Left lung (tissue), 10 donors: Measurements from ENCODE around the gene PTGES3. TPM values are rescaled to one million over a fixed set of nuclear protein-coding genes. Genes with fewer than 3 reads are reported as not detected.

Experiments
- ATAC-seq: fragments of 200-7000 bp; cut with Tn5 transposase; one replicate; pipeline ENCODE4 v1.9.1; 2020; ENCODE audit warnings: moderate library complexity
- DNase-seq, 4 donors: peaks; one replicate each; pipeline ENCODE4 v3.0.0-alpha.2; 2013 to 2020
- H3K27ac ChIP-seq, 2 donors: fragments of 200-600 bp; sonication (generic) in 1 of 2; one replicate each; pipeline versions ENCODE4 v1.5.0 to v1.8.0; 2020 to 2021
- H3K27me3 ChIP-seq, 2 donors: fragments of 200-600 bp; sonication (generic) in 1 of 2; one replicate each; pipeline versions ENCODE4 v1.5.0 to v1.8.0; 2020 to 2021
- H3K36me3 ChIP-seq, 2 donors: fragments of 200-600 bp; sonication (generic) in 1 of 2; one replicate each; pipeline versions ENCODE4 v1.5.0 to v1.8.0; 2020 to 2021
- H3K4me1 ChIP-seq, 2 donors: fragments of 200-600 bp; one replicate each; pipeline ENCODE4 v1.8.0; 2021
- H3K4me3 ChIP-seq, 2 donors: fragments of 200-600 bp; sonication (generic) in 1 of 2; one replicate each; pipeline versions ENCODE4 v1.5.0 to v1.8.0; 2020 to 2021; ENCODE audit warnings: mild to moderate bottlenecking in 1 of 2
- H3K9me3 ChIP-seq, 2 donors: fragments of 200-600 bp; sonication (generic) in 1 of 2; one replicate each; pipeline versions ENCODE4 v1.5.0 to v1.8.0; 2020 to 2021
- CTCF ChIP-seq, 2 donors: fragments of 200-600 bp; sonication (generic) in 1 of 2; IDR thresholded peaks; one replicate each; pipeline versions ENCODE4 v1.5.0 to v1.8.0; 2021; ENCODE audit warnings: antibody characterized with exemption in 2 of 2
- intact Hi-C, 2 donors: fragments of 100-400 bp; cut with DNase I; formaldehyde crosslinking; loops; one replicate each; pipeline versions ENCODE4 v1.11.2 to v1.14.2; 2022
- polyA plus RNA-seq, 6 donors: library from polyadenylated mRNA; unstranded; fragments of 120-200 nt; gene quantifications; one replicate each; pipeline ENCODE4 v1.2.1, GENCODE V29; 2013; ENCODE audit not compliant: insufficient read length in 6 of 6
- total RNA-seq, 2 donors: library from RNA; stranded (reverse); fragmentation: NEBNext Ultra II Directional; extraction: Animal tissue kit (Norgen Biotek cat#: 25700); gene quantifications; one replicate each; pipeline ENCODE4 v1.2.1, GENCODE V29; 2021
- donor health status: DM: no; HTN: yes; CAD: no.
- donor health status: DM: no; HTN: no; CAD: no.

Gene PTGES3
- total and polyA plus RNA-seq, 8 donors, result 164 to 303 (median 267) TPM

- ATAC-seq, result no peak
- no peaks in the 10 kb centered on the region for H3K9me3 ChIP-seq
- no peak overlapping the region for H3K27ac ChIP-seq
- no peak overlapping the region for H3K4me3 ChIP-seq
- H3K4me1 ChIP-seq, result peaks cover 12 to 90% of the 10 kb centered on the region in 2 donors
- no peaks in the 10 kb centered on the region for H3K27me3 ChIP-seq
- no peak for TF ChIP-seq CTCF (IDR thresholded peaks at IDR 0.05)
- DNase-seq, result peak in 1 of 4 donors; percentile 10
- H3K36me3 ChIP-seq, result peaks cover 0 to 39% of the 10 kb centered on the region in 2 donors
- intact Hi-C loops, result no loop called here
These were observed 8.1 kb downstream of the PTGES3 start for GRCh38 chr12:56679883-56680575.

GRCh38 chr12:56678852-56679251 lies 9.2 kb downstream of the PTGES3 start:
- no peak for ATAC-seq
- intact Hi-C loops, result no loop called here
- peaks cover 6 to 81% of the 10 kb centered on the region in 2 donors for H3K4me1 ChIP-seq

GRCh38 chr12:56677680-56678079 lies 10.4 kb downstream of the PTGES3 start:
- TF ChIP-seq CTCF (IDR thresholded peaks at IDR 0.05), result no peak
- Histone ChIP-seq H3K27ac (no peak overlapping the region), H3K9me3 (no peaks in the 10 kb centered on the region), H3K4me3 (no peak overlapping the region), H3K36me3 (peaks cover 0 to 48% of the 10 kb centered on the region in 2 donors), H3K4me1 (peaks cover 5 to 74% of the 10 kb centered on the region in 2 donors), H3K27me3 (no peaks in the 10 kb centered on the region)
- no peak for DNase-seq
- intact Hi-C loops, result no loop called here
- no peak for ATAC-seq

More at GRCh38 chr12:56678852-56679251, 9.2 kb downstream of the PTGES3 start:
- Histone ChIP-seq H3K27ac (no peak overlapping the region), H3K9me3 (no peaks in the 10 kb centered on the region), H3K27me3 (no peaks in the 10 kb centered on the region), H3K36me3 (peaks cover 0 to 43% of the 10 kb centered on the region in 2 donors), H3K4me3 (no peak overlapping the region)
- peak in 1 of 4 donors; percentile 10 for DNase-seq
- TF ChIP-seq CTCF (IDR thresholded peaks at IDR 0.05), result no peak

- Histone ChIP-seq H3K4me1 (peaks cover 2 to 71% of the 10 kb centered on the region in 2 donors), H3K27ac (no peak overlapping the region), H3K27me3 (no peaks in the 10 kb centered on the region), H3K9me3 (no peaks in the 10 kb centered on the region), H3K36me3 (peaks cover 0 to 48% of the 10 kb centered on the region in 2 donors), H3K4me3 (no peak overlapping the region)
- ATAC-seq, result no peak
- no peak for TF ChIP-seq CTCF (IDR thresholded peaks at IDR 0.05)
- peak in 1 of 4 donors; percentile 16 for DNase-seq
- intact Hi-C loops, result no loop called here
These were observed 11.1 kb downstream of the PTGES3 start for GRCh38 chr12:56676851-56677580.

- ATAC-seq (no peak), DNase-seq (no peak)
- Histone ChIP-seq H3K36me3 (peaks cover 0 to 74% of the 10 kb centered on the region in 2 donors), H3K4me3 (no peak overlapping the region), H3K27me3 (no peaks in the 10 kb centered on the region), H3K9me3 (no peaks in the 10 kb centered on the region), H3K4me1 (peaks cover 0 to 25% of the 10 kb centered on the region in 2 donors), H3K27ac (no peak overlapping the region)
- no peak for TF ChIP-seq CTCF (IDR thresholded peaks at IDR 0.05)
- intact Hi-C loops, result no loop called here
These were observed 16.5 kb downstream of the PTGES3 start for GRCh38 chr12:56671608-56672007.
